Measurements from ENCODE around the gene METTL4.

DNA sequence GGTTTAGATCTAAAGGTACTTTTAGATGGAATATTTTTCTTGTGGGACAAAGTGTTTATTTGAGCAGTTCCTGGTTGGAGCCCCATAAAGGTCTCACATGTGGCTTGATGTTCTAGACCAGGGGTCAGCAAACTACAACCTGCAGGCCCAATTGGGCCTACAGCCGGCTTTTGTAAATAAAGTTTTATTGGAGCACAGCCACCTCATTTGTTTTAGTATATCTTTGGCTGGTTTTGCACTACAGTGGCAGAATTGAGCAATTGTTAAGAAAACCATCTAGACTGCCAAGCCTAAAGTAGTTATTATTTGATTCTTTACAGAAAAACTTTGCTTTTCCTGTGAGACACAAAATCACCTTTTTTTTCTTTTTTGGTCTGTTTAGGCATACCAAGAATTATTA is 41.7 kb upstream of the METTL4 start:
- no peak for TF ChIP-seq HDGF (IDR thresholded peaks at IDR 0.05; ENCODE audit: borderline replicate concordance)
- TF ChIP-seq TARDBP (IDR thresholded peaks at IDR 0.05): no peak
- TF ChIP-seq LEF1 (IDR thresholded peaks at IDR 0.05; ENCODE audit: borderline replicate concordance): no peak
- TF ChIP-seq ARNT (IDR thresholded peaks at IDR 0.05): no peak
- no peak for TF ChIP-seq FOXK2 (IDR thresholded peaks at IDR 0.05)
- TF ChIP-seq, protein P1, sequence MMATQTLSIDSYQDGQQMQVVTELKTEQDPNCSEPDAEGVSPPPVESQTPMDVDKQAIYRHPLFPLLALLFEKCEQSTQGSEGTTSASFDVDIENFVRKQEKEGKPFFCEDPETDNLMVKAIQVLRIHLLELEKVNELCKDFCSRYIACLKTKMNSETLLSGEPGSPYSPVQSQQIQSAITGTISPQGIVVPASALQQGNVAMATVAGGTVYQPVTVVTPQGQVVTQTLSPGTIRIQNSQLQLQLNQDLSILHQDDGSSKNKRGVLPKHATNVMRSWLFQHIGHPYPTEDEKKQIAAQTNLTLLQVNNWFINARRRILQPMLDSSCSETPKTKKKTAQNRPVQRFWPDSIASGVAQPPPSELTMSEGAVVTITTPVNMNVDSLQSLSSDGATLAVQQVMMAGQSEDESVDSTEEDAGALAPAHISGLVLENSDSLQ (IDR thresholded peaks at IDR 0.05): no peak
- no peak for TF ChIP-seq SP1 (IDR thresholded peaks at IDR 0.05)
- no peak for TF ChIP-seq SUZ12 (IDR thresholded peaks at IDR 0.05)
- TF ChIP-seq FOXA1 (IDR thresholded peaks at IDR 0.05): no peak
- no peak for TF ChIP-seq FOXM1 (IDR thresholded peaks at IDR 0.05; ENCODE audit: borderline replicate concordance)
- TF ChIP-seq ZNF384 (IDR thresholded peaks at IDR 0.05): no peak
